ENCODE measurements around the gene MAP3K5. TPM values are rescaled to one million over a fixed set of nuclear protein-coding genes. Genes with fewer than 3 reads are reported as not detected.

MAP3K5 gene
- total and polyA plus RNA-seq, 2 of the 8 experiments (the other 6 are each of a cell fraction or from before 2014, with no cell fraction given) = 0.63 to 2.6 TPM

DNA sequence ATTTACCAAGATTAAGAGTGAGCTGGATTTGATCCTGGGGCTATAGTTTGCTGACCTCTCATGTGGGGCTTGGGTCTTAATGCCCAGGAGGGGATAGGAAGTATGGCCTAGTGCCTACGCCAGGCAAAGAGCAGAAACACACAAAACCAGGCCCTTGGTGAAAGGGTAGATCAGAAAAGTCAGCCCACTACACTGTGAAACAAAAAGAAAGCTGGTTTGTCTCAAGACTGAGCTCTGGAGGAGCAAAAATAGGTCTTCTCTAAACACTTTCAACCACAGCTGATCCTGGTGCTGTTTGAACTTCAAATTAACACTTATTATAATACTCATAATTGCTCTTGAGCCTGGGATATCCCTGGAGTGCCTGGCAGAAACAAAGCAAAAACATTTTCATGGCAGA is 167.0 kb downstream of the MAP3K5 start (continued):
- TF ChIP-seq TAF1 (IDR thresholded peaks at IDR 0.05; ENCODE audit: low read depth, low read length) (no peak), TEAD4 (IDR thresholded peaks at IDR 0.05; ENCODE audit: low read depth, low read length) (no peak), BCL11A (IDR thresholded peaks at IDR 0.05; ENCODE audit: low read depth in 2 of 2, low read length in 2 of 2) (no peak), RXRA (IDR thresholded peaks at IDR 0.05; ENCODE audit: insufficient read depth, low read depth, low read length) (no peak)

Measured in H1 (cell line).